ENCODE results near the gene HSFX3.
"Not testable (repeated sequence)": the region's sequence is repeated elsewhere in the genome, so short reads cannot be mapped to it uniquely, and the experiment has no call there.

Gene HSFX3

DNA sequence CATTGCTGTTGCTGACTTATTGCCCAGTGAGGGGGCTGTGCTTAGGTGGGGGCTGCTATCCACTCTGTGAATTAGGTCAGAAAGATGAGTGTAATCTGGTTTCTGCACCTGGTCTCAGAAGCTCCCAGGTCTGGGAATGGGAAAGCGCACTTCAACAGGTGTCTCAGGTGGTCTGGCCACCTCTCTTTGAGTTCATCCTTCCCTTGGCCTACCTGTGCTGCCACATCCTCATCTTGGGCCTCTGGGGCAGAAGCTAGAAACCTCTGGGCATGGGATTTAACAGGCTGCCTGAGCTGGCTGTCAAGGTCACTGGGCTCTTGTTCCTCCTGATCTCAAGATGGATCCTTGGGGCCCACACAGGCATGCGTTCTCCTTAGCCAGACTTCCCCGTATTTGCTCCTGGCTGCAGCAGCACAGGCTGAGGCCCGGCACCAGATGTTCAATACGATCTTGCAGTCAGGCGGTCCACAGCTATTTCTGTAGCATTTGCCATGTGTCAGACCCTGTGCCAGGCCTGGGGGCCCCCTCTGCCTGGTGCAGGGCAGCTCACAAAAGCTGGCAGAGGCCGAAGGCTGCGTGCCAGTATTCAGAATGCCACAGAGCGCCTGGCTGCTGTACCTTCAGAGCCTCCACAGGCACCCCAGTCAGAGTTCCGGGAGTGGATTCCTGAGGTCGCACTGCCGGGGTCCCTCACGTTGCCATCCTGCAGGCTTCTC, 23.2 kb downstream of the HSFX3 start:
- not testable (repeated sequence) for H3K27me3 ChIP-seq (ENCODE audit: control insufficient read depth in 1 of 2, insufficient read depth in 2 of 2, low read length in 2 of 2); H3K9ac ChIP-seq (ENCODE audit: low read length); H3K9me3 ChIP-seq (ENCODE audit: low read length); H3K4me1 ChIP-seq (ENCODE audit: insufficient read depth, low read length); H3K36me3 ChIP-seq (ENCODE audit: insufficient read depth, low read length); H3K4me3 ChIP-seq (ENCODE audit: low read depth in 1 of 2, low read length in 2 of 2)
- peak overlapping the region; percentile 2 for H3K27ac ChIP-seq (ENCODE audit: low read depth, low read length)

- peak overlapping the region; percentile 2 for H3K27ac ChIP-seq (ENCODE audit: low read depth, low read length)
- H3K4me3 ChIP-seq (ENCODE audit: low read depth in 1 of 2, low read length in 2 of 2); H3K4me1 ChIP-seq (ENCODE audit: insufficient read depth, low read length); H3K36me3 ChIP-seq (ENCODE audit: insufficient read depth, low read length); H3K9me3 ChIP-seq (ENCODE audit: low read length); H3K9ac ChIP-seq (ENCODE audit: low read length); H3K27me3 ChIP-seq (ENCODE audit: control insufficient read depth in 1 of 2, insufficient read depth in 2 of 2, low read length in 2 of 2): not testable (repeated sequence)
Observed at GRCh38 chrX:149525903-149526302, 23.8 kb downstream of the HSFX3 start.

DNA sequence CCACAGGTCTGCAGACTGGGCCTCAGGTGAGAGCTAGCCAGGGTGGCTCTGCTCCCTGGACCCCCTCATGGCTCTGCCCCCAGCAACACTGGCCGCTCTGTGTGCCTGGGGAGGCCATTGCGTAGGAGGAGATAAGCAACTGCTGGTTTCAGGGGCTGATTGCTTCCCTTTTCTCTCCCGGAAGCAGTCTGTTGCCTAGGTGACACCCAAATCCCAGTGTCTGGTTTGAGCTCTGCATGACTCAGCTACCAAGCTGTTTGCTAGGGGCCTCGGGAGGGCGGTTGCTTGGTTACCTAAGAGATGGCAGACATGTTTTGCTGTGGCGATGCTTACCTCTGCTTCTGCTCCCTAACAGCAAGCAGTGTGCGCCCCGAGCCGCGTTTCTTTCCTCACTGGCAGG, 24.3 kb downstream of the HSFX3 start:
- H3K27me3 ChIP-seq (ENCODE audit: control insufficient read depth in 1 of 2, insufficient read depth in 2 of 2, low read length in 2 of 2); H3K9ac ChIP-seq (ENCODE audit: low read length); H3K4me3 ChIP-seq (ENCODE audit: low read depth in 1 of 2, low read length in 2 of 2); H3K9me3 ChIP-seq (ENCODE audit: low read length); H3K4me1 ChIP-seq (ENCODE audit: insufficient read depth, low read length); H3K36me3 ChIP-seq (ENCODE audit: insufficient read depth, low read length); H3K27ac ChIP-seq (ENCODE audit: low read depth, low read length): not testable (repeated sequence)

DNA sequence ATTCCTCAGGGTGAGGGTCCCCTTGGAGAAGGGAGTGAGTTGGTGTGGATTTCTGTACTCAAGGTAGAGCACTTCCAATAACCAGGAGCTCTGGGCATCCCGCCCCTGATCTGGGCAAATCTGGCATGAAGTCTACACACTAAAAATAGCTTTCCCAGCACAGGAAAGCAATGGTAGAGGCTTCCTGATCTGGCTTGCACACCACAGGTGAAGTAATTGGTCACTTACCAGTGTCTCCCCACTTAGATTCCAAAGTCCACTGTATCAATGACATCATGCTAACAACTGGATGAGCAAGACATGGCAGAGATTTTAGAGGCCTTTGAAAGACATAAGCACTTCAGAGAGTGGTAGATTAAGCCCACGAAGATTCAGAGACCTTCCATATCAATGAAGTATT, 26.8 kb downstream of the HSFX3 start:
- H3K9me3 ChIP-seq (ENCODE audit: low read length): no peaks in the 10 kb centered on the region
- H3K36me3 ChIP-seq (ENCODE audit: insufficient read depth, low read length): no peaks in the 10 kb centered on the region
- H3K27me3 ChIP-seq (ENCODE audit: control insufficient read depth in 1 of 2, insufficient read depth in 2 of 2, low read length in 2 of 2): no peaks in the 10 kb centered on the region
- peaks cover 7% of the 10 kb centered on the region for H3K4me1 ChIP-seq (ENCODE audit: insufficient read depth, low read length)
- no peak overlapping the region for H3K9ac ChIP-seq (ENCODE audit: low read length)
- H3K4me3 ChIP-seq (ENCODE audit: low read depth in 1 of 2, low read length in 2 of 2): no peak overlapping the region
- no peak overlapping the region for H3K27ac ChIP-seq (ENCODE audit: low read depth, low read length)

DNA sequence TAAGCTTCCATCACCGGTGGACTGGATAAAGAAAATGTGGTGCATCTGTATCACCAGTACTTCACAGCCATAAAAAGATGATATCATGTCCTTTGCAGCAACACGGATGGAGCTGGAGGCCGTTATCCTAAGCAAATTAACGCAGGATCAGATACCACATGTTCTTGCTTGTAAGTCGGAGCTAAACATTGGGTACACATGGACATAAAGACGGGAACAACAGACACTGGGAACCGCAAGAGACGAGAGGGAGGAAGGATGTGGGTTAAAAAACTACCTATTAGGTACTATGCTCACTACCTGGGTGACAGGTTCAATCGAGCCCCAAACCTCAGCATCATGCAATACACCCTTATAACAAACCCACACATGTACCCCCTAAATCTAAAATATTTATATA, 28.3 kb downstream of the HSFX3 start:
- Histone ChIP-seq H3K36me3 (ENCODE audit: insufficient read depth, low read length) (no peaks in the 10 kb centered on the region), H3K27me3 (ENCODE audit: control insufficient read depth in 1 of 2, insufficient read depth in 2 of 2, low read length in 2 of 2) (no peaks in the 10 kb centered on the region), H3K27ac (ENCODE audit: low read depth, low read length) (no peak overlapping the region), H3K4me1 (ENCODE audit: insufficient read depth, low read length) (peaks cover 7% of the 10 kb centered on the region), H3K9me3 (ENCODE audit: low read length) (no peaks in the 10 kb centered on the region), H3K9ac (ENCODE audit: low read length) (no peak overlapping the region), H3K4me3 (ENCODE audit: low read depth in 1 of 2, low read length in 2 of 2) (no peak overlapping the region)

DNA sequence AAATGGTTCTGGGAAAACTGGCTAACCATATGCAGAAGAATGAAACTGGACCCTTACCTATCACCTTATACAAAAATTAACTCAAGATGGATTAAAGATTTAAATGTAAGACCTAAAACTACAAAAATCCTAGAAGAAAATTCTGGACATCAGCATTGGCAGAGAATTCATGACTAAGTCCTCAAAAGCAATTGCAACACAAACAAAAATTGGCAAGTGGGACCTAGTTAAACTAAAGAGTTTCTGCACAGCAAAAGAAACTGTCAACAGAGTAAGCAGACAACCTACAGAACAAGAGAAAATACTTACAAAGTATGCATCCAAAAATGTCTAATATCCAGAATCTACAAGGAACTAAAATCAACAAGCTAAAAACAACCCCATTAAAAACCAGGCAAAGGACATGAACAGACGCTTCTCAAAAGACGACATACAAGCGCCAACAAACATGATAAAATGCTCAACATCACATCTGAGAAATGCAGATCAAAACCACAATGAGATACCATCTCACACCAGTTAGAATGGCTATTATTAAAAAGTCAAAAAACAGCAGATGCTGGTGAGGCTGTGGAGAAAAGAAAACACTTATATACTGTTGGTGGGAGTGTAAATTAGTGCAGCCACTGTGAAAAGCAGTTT, 29.0 kb downstream of the HSFX3 start:
- not testable (repeated sequence) for H3K9ac ChIP-seq (ENCODE audit: low read length); H3K27me3 ChIP-seq (ENCODE audit: control insufficient read depth in 1 of 2, insufficient read depth in 2 of 2, low read length in 2 of 2); H3K27ac ChIP-seq (ENCODE audit: low read depth, low read length); H3K9me3 ChIP-seq (ENCODE audit: low read length); H3K4me3 ChIP-seq (ENCODE audit: low read depth in 1 of 2, low read length in 2 of 2); H3K36me3 ChIP-seq (ENCODE audit: insufficient read depth, low read length); H3K4me1 ChIP-seq (ENCODE audit: insufficient read depth, low read length)

DNA sequence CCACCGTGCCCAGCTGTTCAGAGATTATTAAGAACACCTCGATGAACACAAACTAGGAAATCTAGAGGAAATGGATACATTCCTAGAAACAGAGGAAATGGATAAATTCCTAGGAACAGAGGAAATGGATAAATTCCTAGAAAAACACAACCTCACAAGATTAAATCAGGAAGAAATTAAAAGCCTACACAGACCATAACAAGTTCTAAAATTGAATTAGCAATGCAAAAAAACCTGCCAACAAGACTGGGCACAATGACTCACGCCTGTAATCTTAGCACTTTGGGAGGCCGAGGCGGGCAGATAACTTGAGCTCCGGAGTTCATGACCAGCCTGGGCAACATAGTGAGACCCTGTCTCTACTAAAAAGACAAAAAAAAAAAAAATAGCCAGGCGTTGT, 31.5 kb downstream of the HSFX3 start:
- Histone ChIP-seq H3K9ac (ENCODE audit: low read length) (no peak overlapping the region), H3K27me3 (ENCODE audit: control insufficient read depth in 1 of 2, insufficient read depth in 2 of 2, low read length in 2 of 2) (no peaks in the 10 kb centered on the region), H3K9me3 (ENCODE audit: low read length) (no peaks in the 10 kb centered on the region), H3K4me3 (ENCODE audit: low read depth in 1 of 2, low read length in 2 of 2) (no peak overlapping the region), H3K27ac (ENCODE audit: low read depth, low read length) (no peak overlapping the region), H3K36me3 (ENCODE audit: insufficient read depth, low read length) (no peaks in the 10 kb centered on the region), H3K4me1 (ENCODE audit: insufficient read depth, low read length) (no peaks in the 10 kb centered on the region)

DNA sequence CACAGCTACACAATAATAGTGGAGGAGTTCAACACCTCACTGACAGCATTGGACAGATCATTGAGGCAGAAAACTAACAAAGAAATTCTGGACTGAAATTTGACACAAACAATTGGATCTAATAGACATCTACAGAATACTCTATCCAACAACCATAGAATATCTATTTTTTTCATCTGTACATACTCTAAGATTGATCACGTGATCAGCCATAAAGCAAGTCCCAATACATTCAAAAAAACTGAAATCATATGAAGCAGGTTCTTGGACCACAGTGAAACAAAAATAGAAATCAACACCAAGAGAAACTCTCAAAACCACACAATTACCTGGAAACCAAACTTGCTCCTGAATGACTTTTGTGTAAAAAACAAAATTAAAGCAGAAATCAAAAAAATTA, 32.4 kb downstream of the HSFX3 start:
- no peak overlapping the region for H3K27ac ChIP-seq (ENCODE audit: low read depth, low read length)
- no peak overlapping the region for H3K4me3 ChIP-seq (ENCODE audit: low read depth in 1 of 2, low read length in 2 of 2)
- H3K4me1 ChIP-seq (ENCODE audit: insufficient read depth, low read length): no peaks in the 10 kb centered on the region
- H3K27me3 ChIP-seq (ENCODE audit: control insufficient read depth in 1 of 2, insufficient read depth in 2 of 2, low read length in 2 of 2): no peaks in the 10 kb centered on the region
- H3K9me3 ChIP-seq (ENCODE audit: low read length): no peaks in the 10 kb centered on the region
- H3K9ac ChIP-seq (ENCODE audit: low read length): no peak overlapping the region
- no peaks in the 10 kb centered on the region for H3K36me3 ChIP-seq (ENCODE audit: insufficient read depth, low read length)

DNA sequence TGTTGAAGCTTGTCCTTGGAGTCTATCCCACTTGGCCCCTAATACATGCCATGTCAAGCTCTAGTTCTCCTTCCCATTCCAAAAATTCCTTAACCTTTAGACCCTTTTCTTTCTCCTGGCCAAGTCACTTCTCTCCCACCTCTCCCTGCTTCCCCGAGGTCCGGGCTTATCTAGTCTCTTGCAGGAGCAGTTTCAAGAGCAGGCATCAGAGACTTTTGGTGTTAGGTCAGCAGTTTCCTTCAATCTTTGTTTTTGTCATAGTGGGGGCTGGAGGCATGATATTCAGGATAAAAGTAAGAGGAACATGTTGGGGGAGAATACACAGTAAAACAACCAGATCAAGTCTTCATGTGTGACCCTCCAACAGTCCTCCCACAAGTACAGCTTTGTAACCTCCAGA, 33.1 kb downstream of the HSFX3 start:
- no peaks in the 10 kb centered on the region for H3K36me3 ChIP-seq (ENCODE audit: insufficient read depth, low read length)
- no peaks in the 10 kb centered on the region for H3K9me3 ChIP-seq (ENCODE audit: low read length)
- H3K27ac ChIP-seq (ENCODE audit: low read depth, low read length): no peak overlapping the region
- no peaks in the 10 kb centered on the region for H3K4me1 ChIP-seq (ENCODE audit: insufficient read depth, low read length)
- H3K4me3 ChIP-seq (ENCODE audit: low read depth in 1 of 2, low read length in 2 of 2): no peak overlapping the region
- H3K27me3 ChIP-seq (ENCODE audit: control insufficient read depth in 1 of 2, insufficient read depth in 2 of 2, low read length in 2 of 2): no peaks in the 10 kb centered on the region
- H3K9ac ChIP-seq (ENCODE audit: low read length): no peak overlapping the region

- no peak overlapping the region for H3K27ac ChIP-seq (ENCODE audit: low read depth, low read length)
- H3K4me1 ChIP-seq (ENCODE audit: insufficient read depth, low read length): no peaks in the 10 kb centered on the region
- H3K4me3 ChIP-seq (ENCODE audit: low read depth in 1 of 2, low read length in 2 of 2): no peak overlapping the region
- H3K9ac ChIP-seq (ENCODE audit: low read length): no peak overlapping the region
- H3K9me3 ChIP-seq (ENCODE audit: low read length): no peaks in the 10 kb centered on the region
- H3K27me3 ChIP-seq (ENCODE audit: control insufficient read depth in 1 of 2, insufficient read depth in 2 of 2, low read length in 2 of 2): no peaks in the 10 kb centered on the region
- no peaks in the 10 kb centered on the region for H3K36me3 ChIP-seq (ENCODE audit: insufficient read depth, low read length)
Observed at GRCh38 chrX:149515954-149516602, 33.6 kb downstream of the HSFX3 start.

DNA sequence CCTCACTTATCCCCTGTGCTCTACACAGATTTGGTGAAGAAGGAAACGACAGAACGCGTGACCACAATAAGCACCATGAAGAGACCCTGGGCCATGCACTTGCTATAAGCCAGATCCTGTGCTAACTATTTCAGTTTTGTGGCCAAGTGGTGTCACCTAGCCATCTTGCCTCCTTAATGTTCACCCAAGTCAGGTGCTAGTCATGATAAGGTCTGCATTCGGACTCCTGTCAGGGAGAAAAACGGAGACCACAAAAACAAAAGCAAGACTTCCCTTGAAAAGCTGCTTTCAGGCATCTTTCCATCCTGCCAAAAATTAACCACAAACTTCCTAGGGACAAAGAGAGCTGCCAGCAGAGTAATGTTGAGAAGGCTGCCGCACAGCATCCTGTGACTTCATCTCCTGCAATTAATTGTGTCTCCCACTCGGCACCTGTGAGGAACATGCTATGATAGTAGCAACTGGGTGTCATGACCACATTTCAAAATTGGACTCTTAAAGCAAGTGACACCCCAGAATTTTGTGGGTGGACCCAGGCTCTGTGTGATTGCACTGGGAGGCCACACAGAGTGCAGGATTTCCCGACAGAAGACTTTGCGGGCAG, 35.8 kb downstream of the HSFX3 start:
- Histone ChIP-seq H3K9ac (ENCODE audit: low read length) (no peak overlapping the region), H3K4me1 (ENCODE audit: insufficient read depth, low read length) (no peaks in the 10 kb centered on the region), H3K27me3 (ENCODE audit: control insufficient read depth in 1 of 2, insufficient read depth in 2 of 2, low read length in 2 of 2) (no peaks in the 10 kb centered on the region), H3K27ac (ENCODE audit: low read depth, low read length) (no peak overlapping the region), H3K9me3 (ENCODE audit: low read length) (no peaks in the 10 kb centered on the region), H3K4me3 (ENCODE audit: low read depth in 1 of 2, low read length in 2 of 2) (no peak overlapping the region), H3K36me3 (ENCODE audit: insufficient read depth, low read length) (no peaks in the 10 kb centered on the region)

Measured in muscle layer of colon (tissue), 2 donors.